Measurements from ENCODE around the gene ADAMTS6.

Gene ADAMTS6

GRCh38 chr5:65296067-65296466, 185.7 kb downstream of the ADAMTS6 start:
- no peak for DNase-seq (ENCODE audit: low read depth)
- no peak overlapping the region for H3K4me3 ChIP-seq (replicated peaks; ENCODE audit: low read depth, low read length)
- no peak for TF ChIP-seq CTCF (IDR thresholded peaks at IDR 0.05; ENCODE audit: low read length, missing control alignments)

GRCh38 chr5:65292196-65292595, 189.5 kb downstream of the ADAMTS6 start:
- no peak overlapping the region for H3K4me3 ChIP-seq (replicated peaks; ENCODE audit: low read depth, low read length)
- peak; percentile 8 for DNase-seq (ENCODE audit: low read depth)
- TF ChIP-seq CTCF (IDR thresholded peaks at IDR 0.05; ENCODE audit: low read length, missing control alignments), result no peak

- TF ChIP-seq CTCF (IDR thresholded peaks at IDR 0.05; ENCODE audit: low read length, missing control alignments), result no peak
- no peak overlapping the region for H3K4me3 ChIP-seq (replicated peaks; ENCODE audit: low read depth, low read length)
- DNase-seq (ENCODE audit: low read depth), result peak; percentile 45
Observed at GRCh38 chr5:65290677-65291076, 191.0 kb downstream of the ADAMTS6 start.

DNA sequence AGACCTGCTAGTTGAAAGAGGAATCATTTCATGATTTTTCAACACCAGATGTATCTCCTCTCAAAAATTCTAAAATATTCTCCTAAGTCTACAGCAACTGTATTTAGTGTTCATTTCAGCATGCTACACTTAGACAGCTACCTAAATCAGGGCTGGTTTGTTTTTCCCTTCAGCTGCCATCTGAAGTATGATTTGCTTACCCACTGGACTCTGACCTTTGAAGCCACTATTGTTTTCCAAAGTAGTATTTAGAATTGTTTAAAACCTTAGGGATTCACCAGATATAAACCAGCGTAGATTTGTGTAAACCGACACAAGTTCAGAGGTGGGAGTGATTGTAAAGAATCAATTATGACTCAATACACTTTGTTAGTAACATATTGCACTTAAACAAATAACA, 193.1 kb downstream of the ADAMTS6 start:
- H3K4me3 ChIP-seq (replicated peaks; ENCODE audit: low read depth, low read length), result no peak overlapping the region
- no peak for TF ChIP-seq CTCF (IDR thresholded peaks at IDR 0.05; ENCODE audit: low read length, missing control alignments)
- no peak for DNase-seq (ENCODE audit: low read depth)

DNA sequence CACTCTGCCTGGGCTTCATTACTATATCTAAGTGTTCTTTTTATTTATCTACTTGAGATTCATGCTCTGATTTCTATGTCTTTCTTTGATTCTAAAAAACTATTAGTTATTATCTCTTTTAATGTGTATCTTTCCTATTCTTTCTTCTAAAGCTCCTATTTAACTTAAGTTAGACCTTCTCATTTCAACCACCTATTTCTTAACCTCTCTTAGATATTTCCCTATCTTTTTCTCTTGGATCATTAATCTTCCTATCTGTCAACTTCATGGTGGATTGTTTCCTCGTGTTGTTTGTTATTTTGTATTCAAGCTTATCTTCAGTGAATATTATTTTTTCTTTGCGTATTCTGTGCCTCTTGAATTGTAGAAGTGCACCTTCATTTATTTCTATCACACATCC, 202.1 kb downstream of the ADAMTS6 start:
- no peak overlapping the region for H3K4me3 ChIP-seq (replicated peaks; ENCODE audit: low read depth, low read length)
- no peak for DNase-seq (ENCODE audit: low read depth)
- TF ChIP-seq CTCF (IDR thresholded peaks at IDR 0.05; ENCODE audit: low read length, missing control alignments), result no peak

DNA sequence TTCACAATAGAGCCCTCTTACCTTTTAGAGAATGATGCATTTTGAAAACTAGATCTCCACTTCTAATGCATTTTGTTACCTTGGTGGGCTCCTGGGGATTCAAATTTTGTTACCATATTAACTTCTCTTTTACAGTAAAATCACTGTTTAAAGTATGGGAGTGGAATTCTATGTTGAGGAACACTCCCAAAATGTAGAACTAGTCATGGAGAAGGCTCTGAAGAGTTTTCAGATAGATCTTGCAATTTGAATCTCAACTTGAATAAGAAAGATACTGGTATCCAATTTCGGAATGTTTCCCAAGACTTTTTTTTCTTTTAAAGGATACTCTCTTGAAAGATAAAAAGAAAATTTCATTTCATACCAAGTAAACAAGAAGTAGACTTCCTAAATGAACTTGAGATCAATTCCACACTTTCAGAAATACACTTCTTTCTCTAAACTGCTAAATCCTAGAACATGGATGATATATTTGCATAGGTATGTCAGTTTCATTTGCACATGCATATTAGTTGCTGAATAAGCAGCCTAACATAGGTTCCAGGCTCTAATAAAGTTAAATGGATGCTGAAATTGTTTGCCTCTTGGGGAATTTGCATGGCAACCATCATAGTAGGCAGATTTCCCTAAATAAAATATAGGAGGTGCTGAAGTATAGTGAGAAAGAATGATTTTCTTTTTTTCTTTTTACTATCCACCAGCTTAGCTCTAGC, 205.4 kb downstream of the ADAMTS6 start:
- DNase-seq (ENCODE audit: low read depth), result no peak
- no peak overlapping the region for H3K4me3 ChIP-seq (replicated peaks; ENCODE audit: low read depth, low read length)
- TF ChIP-seq CTCF (IDR thresholded peaks at IDR 0.05; ENCODE audit: low read length, missing control alignments), result no peak

DNA sequence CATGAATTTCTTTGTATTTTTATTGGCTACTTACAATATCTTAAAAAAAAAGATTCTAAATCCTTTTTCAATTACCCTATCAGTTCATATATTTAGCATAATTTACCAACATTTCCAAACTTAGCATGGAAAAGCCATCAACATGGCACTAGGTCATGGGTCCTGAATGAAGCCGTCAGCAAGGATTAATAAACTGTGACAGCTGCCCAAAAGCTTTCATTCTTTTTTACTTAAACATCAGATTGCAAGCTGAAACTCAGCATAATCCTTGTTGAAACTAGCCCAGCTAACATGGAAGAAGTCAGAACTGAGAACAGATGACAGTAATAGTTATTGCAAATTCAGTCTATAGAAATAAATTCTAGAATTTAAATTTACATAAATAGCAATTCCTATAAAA, 209.8 kb downstream of the ADAMTS6 start:
- no peak for TF ChIP-seq CTCF (IDR thresholded peaks at IDR 0.05; ENCODE audit: low read length, missing control alignments)
- H3K4me3 ChIP-seq (replicated peaks; ENCODE audit: low read depth, low read length), result no peak overlapping the region
- no peak for DNase-seq (ENCODE audit: low read depth)

Measured in fibroblast of pulmonary artery (primary cell).